ENCODE data around the gene IRF4. TPM values are rescaled to one million over a fixed set of nuclear protein-coding genes. Genes with fewer than 3 reads are reported as not detected.

Gene IRF4
- total RNA-seq, 2 experiments from 2014 or later: 16.9 to 20.8 TPM

- no peak for TF ChIP-seq CTCF (IDR thresholded peaks at IDR 0.05)
- no peak for DNase-seq
- CTCF ChIA-PET: interaction anchor here (0.6 to 1.3 kb wide), 2 partner anchors 17 to 116 kb away, joined by 3 to 4 read pairs; no protein-coding TSS in a partner anchor
- peaks cover 2% of the 10 kb centered on the region for H3K9me3 Mint-ChIP-seq
- intact Hi-C loops (cut with DNase I, micrococcal nuclease): no loop called here
- POLR2A ChIA-PET: interaction anchor here (0.6 kb wide), 1 partner anchor 278 kb away, joined by 5 read pairs; no protein-coding TSS in a partner anchor
- no peaks in the 10 kb centered on the region for H3K36me3 ChIP-seq (ENCODE audit: insufficient read depth, low read length)
- no peak overlapping the region for H3K27ac ChIP-seq (ENCODE audit: low read depth in 1 of 2, low read length in 2 of 2)
- peaks cover 0 to 57% of the 10 kb centered on the region in 2 experiments for H3K9me3 ChIP-seq (ENCODE audit: control insufficient read depth in 1 of 2, insufficient read depth in 1 of 2, low read length in 2 of 2)
- no peak overlapping the region for H3K27ac Mint-ChIP-seq
- no peak for ATAC-seq (ENCODE audit: poor library complexity)
- no peaks in the 10 kb centered on the region for H3K4me1 ChIP-seq (ENCODE audit: insufficient read depth, low read length)
- peaks cover 15% of the 10 kb centered on the region for H3K27me3 Mint-ChIP-seq
- no peaks in the 10 kb centered on the region for H3K4me1 Mint-ChIP-seq (ENCODE audit: low read depth)
- no peak overlapping the region for H3K4me3 Mint-ChIP-seq
- no peaks in the 10 kb centered on the region for H3K27me3 ChIP-seq (ENCODE audit: control insufficient read depth in 1 of 2, insufficient read depth in 2 of 2, low read length in 2 of 2)
- H3K36me3 Mint-ChIP-seq (ENCODE audit: low read depth): no peaks in the 10 kb centered on the region
- H3K4me3 ChIP-seq (ENCODE audit: low read length): no peak overlapping the region
Measured at GRCh38 chr6:364609-365540, 26.7 kb upstream of the IRF4 start.

GRCh38 chr6:365835-366234 lies 25.7 kb upstream of the IRF4 start:
- no peaks in the 10 kb centered on the region for H3K36me3 ChIP-seq (ENCODE audit: insufficient read depth, low read length)
- H3K9me3 ChIP-seq (ENCODE audit: control insufficient read depth in 1 of 2, insufficient read depth in 1 of 2, low read length in 2 of 2): peaks cover 0 to 64% of the 10 kb centered on the region in 2 experiments
- H3K4me3 ChIP-seq (ENCODE audit: low read length): no peak overlapping the region
- ATAC-seq (ENCODE audit: poor library complexity) (no peak), DNase-seq (no peak)
- Mint-ChIP-seq H3K27me3 (peaks cover 15% of the 10 kb centered on the region), H3K27ac (no peak overlapping the region), H3K4me1 (ENCODE audit: low read depth) (no peaks in the 10 kb centered on the region), H3K9me3 (peaks cover 4% of the 10 kb centered on the region), H3K4me3 (no peak overlapping the region), H3K36me3 (ENCODE audit: low read depth) (no peaks in the 10 kb centered on the region)
- no peak overlapping the region for H3K27ac ChIP-seq (ENCODE audit: low read depth in 1 of 2, low read length in 2 of 2)
- ChIA-PET POLR2A (no interaction called here), CTCF (no interaction called here)
- no peak for TF ChIP-seq CTCF (IDR thresholded peaks at IDR 0.05)
- intact Hi-C loops (cut with DNase I, micrococcal nuclease): no loop called here
- no peaks in the 10 kb centered on the region for H3K27me3 ChIP-seq (ENCODE audit: control insufficient read depth in 1 of 2, insufficient read depth in 2 of 2, low read length in 2 of 2)
- H3K4me1 ChIP-seq (ENCODE audit: insufficient read depth, low read length): no peaks in the 10 kb centered on the region

- Histone ChIP-seq H3K4me1 (ENCODE audit: insufficient read depth, low read length) (no peaks in the 10 kb centered on the region), H3K27ac (ENCODE audit: low read depth in 1 of 2, low read length in 2 of 2) (no peak overlapping the region), H3K36me3 (ENCODE audit: insufficient read depth, low read length) (no peaks in the 10 kb centered on the region), H3K9me3 (ENCODE audit: control insufficient read depth in 1 of 2, insufficient read depth in 1 of 2, low read length in 2 of 2) (peaks cover 0 to 57% of the 10 kb centered on the region in 2 experiments), H3K4me3 (ENCODE audit: low read length) (no peak overlapping the region), H3K27me3 (ENCODE audit: control insufficient read depth in 1 of 2, insufficient read depth in 2 of 2, low read length in 2 of 2) (no peaks in the 10 kb centered on the region)
- POLR2A ChIA-PET: no interaction called here
- CTCF ChIA-PET: no interaction called here
- peaks cover 5% of the 10 kb centered on the region for H3K9me3 Mint-ChIP-seq
- no peak overlapping the region for H3K27ac Mint-ChIP-seq
- TF ChIP-seq CTCF (IDR thresholded peaks at IDR 0.05): no peak
- intact Hi-C loops (cut with DNase I, micrococcal nuclease): no loop called here
- no peak for DNase-seq
- H3K27me3 Mint-ChIP-seq: peaks cover 15% of the 10 kb centered on the region
- no peak for ATAC-seq (ENCODE audit: poor library complexity)
- no peak overlapping the region for H3K4me3 Mint-ChIP-seq
- no peaks in the 10 kb centered on the region for H3K36me3 Mint-ChIP-seq (ENCODE audit: low read depth)
- H3K4me1 Mint-ChIP-seq (ENCODE audit: low read depth): no peaks in the 10 kb centered on the region
Measured at GRCh38 chr6:366389-367297, 24.9 kb upstream of the IRF4 start.
